ENCODE results near the gene PRPF6.
"Not testable (repeated sequence)": the region's sequence is repeated elsewhere in the genome, so short reads cannot be mapped to it uniquely, and the experiment has no call there.

The PRPF6 gene

DNA sequence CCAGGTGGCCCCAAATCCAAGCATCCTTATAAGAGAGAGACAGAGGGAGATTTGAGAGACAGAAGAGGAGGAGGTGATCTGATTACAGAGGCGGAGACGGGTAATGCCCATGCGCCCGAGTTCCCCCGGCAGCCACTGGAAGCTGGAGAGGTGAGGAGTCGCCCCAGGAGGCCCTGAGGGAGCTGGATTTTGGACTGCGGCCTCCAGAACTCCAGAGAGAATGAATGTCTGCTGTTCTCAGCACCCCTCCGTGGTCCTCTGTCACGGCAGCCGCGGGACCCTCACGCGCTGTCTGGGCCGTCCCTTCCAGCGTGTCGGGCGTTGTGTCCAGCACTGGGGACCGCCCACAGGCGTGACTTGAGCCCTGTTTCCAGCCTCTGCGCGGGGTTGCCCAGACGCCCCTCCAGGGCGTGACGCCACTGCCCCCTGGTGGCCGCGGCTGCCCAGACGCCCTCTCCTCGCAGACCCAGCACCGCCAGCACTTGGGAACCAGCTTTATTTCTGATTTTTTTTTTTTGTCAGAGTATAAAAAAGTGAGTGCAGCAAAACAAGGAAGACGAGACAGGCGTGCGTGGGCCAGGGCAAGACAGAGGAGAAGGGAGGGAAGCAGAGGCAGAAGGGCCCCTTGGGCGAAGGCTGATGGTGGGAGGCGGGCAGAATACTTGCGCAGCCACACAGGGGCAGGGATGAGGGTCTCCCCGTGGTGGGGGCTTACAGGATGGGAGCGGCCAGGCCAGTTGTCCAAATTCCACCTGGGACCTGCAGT, 7.1 kb upstream of the PRPF6 start:
- DNase-seq: peak; percentile 81

DNA sequence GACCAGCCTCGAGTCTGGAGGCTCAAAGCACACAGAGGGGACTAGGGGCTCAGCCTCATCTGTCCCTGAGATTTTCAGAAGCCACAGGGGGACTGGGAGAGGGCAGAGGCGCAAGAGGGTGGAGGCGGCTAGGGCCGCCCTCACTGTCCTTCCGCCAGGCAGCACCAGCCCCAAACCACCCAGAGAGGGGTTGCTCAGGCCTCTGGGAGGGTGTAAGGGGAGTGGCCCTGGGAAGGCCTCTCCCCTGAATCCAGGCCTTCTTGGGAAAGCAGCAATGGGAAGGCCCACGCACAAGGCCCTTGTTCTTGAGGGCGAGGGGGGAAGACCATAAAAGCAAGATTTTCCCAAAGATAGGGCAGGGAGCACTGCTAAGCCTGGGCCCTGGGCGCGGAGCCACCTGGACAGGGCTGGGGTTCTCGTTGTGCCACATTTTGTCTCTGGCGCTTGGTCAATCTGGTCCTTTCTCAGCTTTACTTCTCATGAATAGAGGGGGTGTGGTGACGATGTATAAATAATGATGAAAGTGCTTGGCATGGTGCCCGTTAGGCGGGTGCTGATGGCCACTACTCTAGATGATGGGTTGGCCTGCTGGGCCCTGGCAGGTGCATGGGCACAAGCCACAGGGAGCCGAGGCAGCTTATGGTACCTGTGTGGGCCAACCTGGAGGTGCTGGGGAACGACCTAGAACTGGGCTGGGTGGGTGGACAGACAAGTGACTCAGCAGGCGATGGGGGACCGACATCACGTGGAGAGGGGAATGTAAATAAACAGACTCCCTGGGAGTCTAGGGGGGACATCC, 6.3 kb upstream of the PRPF6 start:
- no peak for DNase-seq

DNA sequence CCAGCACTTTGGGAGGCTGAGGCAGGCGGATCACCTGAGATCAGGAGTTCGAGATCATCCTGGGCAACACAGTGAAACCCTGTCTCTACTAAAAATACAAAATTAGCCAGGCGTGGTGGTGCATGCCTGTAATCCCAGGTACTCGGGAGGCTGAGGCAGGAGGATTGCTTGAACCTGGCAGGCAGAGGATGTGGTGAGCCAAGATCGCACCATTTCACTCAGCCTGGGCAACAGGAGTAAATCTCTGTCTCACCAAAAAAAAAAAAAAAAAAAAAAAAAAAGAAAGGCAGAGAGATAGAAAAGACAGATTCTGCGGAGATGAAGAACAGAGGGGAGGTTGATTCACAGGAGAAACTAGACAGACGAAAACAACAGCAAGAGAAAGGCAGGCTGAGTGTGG, 4.4 kb upstream of the PRPF6 start:
- DNase-seq: not testable (repeated sequence)

DNA sequence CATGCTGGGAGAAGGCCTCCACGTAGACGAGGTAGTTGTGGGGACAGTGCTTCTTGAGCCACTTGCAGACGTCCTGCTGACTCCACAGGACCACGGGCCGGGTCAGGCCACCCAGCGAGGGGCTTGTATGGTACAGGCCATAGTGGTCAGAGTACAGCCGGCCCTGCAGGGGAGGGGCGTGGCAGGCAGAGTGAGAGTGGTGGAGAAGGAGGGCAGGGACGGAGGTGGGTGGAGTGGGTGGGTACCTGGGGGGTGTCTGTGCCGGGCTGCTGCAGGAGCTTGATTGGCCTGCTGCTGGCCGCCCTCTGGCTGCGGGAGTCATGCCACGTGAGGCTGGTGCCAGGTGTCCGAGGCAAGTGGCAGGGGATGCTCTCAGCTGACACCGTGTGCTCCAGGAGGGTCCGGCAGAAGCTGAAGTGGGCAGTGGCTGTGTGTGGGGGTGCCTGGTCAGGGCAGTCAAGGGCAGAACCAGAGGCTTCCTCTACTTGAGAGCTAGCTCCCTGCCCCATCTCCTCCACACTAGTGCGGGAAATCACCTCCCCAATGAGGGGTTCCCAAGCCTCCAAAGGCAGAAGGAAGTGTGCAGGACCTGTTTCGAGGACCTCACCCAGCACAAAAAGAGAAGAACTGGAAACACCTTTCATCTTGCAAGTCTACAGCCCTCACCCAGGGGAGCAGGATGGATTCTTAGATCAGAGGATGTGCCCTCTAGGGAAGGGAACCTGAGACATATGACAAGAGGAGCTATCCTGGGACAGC, 3.8 kb upstream of the PRPF6 start:
- no peak for DNase-seq

DNA sequence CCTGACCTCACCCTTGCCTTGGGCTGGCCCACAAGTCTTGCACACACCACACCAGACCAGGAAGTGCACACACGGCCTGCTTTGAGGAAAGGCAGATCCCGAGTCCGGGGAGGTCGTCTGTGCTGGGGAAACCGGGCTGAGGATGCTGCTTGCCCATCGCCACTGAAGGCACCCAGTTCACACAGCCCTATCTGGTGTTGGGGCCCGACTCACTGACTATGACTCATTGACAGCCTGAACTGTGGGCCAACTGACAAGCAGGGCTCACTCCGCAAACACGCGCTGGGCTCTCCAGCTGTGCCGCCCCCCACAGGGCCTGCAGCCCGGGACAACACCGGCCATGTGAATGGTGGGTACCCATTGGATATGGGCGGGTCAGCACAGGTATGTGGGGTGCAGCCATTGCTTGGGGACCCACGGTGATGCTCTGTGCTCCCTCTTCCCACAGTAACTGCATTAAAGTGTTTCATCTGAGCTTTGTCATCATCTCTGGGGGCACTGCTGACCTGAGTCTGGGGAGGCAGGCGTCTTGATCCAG, 3.1 kb upstream of the PRPF6 start:
- DNase-seq: peak; percentile 78

DNA sequence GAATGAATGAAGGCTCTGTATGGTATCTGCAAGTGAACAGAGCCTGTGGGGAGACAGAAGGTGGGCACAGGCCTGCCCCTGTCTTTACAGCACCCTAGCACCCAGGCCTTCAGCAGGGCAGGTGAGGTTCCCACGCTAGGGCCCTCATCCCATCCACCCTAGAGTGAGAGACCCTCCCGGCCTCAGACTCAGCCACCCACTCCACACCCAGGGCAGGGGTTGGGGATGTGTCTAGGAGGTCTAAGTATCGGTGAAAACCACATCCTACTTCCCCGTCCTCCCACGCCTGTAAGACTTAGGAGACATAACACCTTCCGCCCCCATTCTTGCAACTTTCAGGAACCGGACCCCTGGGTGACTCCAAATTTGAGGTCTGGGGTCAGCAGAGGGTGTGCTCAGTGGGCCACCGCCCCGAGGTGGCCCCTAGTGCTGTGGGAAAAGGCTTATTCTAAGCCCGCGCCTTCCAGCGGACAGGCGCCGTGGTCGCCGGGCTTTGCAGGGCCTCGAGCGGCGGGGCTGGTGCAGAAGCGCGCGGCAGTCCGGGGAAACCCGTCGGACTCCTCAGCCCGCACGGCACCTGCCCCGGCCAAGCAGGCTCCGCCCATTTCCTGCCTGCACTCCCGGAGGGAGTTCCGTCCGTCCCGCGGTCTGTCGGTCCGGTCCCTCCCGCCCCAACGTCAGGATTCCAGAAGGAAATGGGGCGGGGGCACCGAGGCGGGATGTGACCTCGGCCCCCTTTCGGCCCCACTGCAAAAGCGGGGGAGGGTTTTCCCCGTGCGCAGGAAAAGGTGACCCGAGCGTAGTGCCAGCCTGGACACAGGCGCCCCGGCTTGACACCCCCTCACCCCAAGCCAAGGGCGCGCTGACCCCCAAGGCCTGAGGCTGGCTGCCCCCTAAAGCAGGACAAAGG, 2.4 kb upstream of the PRPF6 start:
- no peak for DNase-seq

DNA sequence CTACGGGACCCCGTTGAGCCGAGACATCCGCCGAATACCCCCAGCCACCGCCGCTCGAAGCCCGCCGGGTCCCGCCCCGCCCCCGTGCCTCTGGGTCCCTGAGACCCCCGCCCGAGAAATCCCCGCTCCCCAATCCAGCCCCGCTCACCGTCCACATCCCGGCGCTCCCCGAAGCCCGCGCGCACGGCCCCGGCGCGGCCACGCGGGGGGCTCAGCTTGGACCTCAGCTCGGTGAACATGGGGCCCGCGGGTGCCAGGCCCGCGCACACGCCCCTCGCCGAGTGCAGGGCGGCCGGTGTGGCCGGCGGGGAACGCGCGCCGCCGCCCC, 1.7 kb upstream of the PRPF6 start:
- DNase-seq: no peak

DNA sequence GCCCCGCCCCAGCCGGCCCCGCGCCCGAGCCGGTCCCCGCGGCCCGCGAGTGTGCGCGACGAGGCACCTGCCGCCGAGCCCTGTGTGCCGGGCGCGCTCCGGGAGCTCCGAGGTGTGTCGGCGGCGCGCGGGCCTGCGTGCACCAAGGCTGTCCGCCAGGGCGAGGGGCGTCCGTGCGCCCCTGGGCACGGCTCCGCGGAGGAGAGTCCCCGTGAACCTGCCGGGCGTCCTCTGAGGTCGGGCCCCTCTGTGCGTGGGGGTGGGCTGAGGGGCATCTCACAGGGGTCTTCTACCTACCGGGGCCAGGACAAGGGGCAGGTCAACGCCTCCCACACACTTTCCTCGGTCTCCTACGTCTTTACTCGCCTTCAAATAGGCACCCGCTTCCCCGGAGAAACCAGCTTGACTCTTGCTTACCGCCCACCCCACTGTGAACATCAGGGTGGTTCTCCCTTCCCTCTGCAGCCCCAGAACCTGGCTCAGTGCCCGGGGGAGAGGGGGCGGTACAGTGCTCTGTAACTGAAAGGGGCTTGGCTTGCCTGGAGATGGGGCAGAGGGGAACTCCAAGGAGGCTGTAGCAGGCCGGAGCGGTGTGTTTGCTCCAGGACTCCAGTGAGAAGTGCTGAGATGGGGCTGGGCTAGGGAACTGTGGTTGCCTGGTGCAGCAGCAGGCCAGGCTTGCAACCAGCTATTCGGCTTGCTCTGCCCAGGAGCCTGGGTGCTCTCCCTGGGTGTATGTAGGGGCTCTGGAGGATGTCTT, 1.2 kb upstream of the PRPF6 start, which contains the start of gene SAMD10:
Gene SAMD10, minus strand, starts transcription at position 86 of the 760 bp plus-strand sequence. CDS start 175 bp downstream, outside the sequence.
- DNase-seq: peak; percentile 48

DNA sequence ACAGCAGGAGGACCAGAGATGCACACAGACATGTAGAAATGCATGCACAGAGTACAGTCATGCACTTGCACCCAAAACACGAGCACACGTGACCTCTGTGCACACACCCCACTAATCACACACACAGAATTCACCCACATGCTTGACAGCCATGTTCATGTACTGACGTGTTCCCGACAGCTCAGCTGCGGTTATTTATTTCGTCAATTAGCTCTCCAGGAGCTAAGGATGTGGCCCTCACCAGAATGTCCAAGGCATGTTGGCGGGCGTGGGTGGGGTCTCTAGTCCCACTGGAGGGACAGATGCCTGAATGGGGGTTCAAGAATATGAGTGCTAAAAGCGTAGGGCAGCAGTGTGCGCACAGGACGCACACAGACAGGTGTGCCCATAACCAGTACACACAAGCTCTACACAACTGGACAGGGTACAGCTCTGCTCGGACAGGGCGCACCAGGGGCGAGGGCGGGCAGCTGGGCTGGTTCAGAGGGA, 571 bp upstream of the PRPF6 start:
- DNase-seq: no peak

DNA sequence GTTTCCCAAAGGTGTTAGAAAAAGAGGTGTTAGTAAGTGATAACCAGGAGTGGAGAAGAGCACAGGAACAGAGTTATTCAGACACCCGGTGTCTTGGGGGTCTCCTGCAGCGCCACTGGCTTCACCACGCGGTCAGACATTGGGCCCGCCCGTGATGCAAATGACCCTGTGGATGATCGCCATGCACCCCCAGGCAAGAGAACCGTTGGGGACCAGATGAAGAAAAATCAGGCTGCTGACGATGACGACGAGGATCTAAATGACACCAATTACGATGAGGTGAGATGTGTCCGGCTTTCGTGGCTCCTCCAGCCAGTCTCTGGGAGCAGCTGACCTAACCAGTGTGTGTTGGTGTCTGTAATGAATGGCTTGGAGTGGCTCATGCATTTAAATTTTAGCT, 2.0 kb downstream of the PRPF6 start:
- DNase-seq: no peak

DNA sequence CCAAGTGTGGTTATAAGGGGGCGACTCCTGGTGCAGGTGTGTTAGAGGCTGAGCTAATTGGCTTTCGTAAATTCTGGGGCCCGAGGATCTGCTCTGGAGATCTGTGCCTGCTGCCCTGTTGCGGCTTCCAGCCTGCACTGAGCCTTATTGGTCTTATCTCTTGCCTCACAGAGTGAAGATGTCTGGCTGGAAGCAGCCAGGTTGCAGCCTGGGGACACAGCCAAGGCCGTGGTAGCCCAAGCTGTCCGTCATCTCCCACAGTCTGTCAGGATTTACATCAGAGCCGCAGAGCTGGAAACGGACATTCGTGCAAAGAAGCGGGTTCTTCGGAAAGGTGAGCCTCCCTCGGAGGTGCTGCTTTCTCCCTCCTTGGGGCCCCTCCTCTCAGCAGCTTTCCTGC, 20.0 kb downstream of the PRPF6 start:
- DNase-seq: no peak

DNA sequence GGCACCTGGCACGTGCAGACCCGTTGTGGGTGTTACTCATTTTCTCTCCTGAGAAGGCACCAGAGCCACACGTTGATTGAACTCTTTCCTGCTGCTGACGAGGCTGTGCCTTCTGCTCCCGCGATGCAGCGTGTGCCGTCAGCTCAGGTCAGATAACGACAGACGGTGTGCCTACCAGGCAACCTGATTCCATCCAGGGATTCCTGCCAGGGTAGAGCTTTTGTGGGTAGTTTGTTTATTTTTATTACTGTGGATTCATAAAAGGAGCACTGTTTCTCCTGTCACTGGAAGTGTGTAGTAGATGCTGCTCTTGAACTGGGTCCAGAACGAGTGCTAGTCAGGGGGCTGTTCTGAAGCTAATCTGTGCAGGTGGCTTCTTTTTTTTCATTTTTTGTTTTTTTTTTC, 20.7 kb downstream of the PRPF6 start:
- DNase-seq: no peak

DNA sequence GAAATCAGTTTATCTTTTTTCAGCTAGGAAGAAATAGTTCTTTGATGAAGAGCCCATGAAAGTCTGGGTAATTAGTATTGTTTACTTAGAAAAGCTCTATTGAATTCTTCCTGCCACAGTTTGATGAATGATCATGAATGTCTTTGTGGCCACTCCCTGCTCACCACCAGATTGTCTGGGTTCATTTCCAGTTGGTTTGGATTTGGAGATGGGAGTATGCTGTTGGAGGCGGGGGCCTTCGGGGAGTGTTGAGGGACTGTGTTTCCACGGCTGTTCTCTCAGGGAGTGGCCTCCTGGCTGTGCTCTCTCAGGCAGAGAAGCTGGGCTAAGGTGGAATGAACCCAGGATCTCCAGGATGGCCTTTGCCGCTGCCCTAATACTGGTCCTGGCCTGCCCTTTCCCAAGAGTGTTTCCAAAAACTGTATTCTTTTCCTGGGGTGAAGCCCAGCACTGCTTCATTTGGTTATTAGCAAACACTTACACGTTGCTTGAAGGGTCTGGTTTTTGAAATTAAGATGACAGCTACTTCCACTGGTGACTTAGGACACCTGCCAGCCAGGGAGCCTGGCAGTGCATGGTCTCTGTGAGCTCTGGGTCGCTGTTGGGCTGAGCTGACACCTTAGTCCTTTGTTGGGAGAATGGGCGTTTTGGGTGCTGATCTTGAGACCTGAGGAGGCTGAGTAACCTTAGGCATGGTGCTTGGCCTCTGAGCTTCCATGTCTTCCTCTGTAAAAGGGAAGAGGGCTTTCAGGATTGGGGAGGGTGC, 23.2 kb downstream of the PRPF6 start:
- DNase-seq: no peak

DNA sequence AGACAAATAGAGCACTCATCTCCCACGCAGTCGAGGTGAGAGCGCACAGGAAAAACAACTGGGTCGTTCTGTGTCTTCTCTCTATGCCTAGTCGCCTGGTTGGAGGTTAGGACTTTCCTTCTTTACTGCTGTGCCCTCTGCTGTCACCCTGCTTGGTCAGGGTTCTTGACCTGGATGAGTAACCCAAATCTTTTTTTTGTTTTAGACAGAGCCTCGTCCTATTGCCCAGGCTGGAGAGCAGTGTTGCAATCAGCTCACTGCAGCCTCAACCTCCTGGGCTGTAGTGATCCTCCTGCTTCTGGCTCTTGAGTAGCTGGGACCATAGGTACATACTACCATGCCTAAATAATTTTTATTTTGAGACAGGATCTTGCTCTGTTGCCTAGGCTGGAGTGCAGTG, 24.5 kb downstream of the PRPF6 start:
- no peak for DNase-seq

DNA sequence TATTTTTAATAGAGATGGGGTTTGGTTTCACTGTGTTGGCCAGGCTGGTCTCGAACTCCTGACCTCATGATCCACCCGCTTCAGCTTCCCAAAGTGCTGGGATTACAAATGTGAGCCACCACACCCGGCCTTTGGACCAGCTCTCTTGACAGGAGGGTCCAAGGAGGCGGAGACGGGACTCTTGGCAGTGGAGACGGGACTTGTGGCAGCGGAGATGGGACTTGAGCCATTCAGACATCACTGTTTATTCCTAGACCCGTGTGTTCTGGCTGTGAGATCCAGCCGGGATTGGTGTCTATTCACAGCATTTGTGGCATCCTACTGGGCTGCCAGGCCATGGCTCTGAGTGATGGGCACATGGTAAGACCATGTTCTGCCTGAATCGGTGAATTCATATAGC, 25.6 kb downstream of the PRPF6 start:
- no peak for DNase-seq

DNA sequence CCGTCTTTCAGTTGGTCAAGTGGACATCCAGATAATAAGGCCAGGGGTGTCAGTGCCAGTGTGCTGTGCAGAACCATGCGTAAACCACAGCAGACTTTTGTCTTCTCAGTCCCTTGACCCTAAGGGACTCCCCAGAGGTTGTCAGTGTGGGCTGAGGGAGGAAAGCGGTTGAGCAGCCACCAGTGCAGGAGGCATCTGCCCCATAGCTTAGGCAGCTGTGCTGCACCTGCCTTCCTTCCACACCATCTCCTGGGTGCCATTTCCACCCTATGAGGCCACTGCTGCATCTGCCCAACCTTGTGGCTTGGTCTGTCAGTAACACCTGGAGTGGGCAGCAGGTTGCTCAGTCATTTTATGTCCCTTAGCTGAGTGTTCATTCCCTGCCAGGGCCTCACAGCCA, 26.0 kb downstream of the PRPF6 start:
- no peak for DNase-seq

DNA sequence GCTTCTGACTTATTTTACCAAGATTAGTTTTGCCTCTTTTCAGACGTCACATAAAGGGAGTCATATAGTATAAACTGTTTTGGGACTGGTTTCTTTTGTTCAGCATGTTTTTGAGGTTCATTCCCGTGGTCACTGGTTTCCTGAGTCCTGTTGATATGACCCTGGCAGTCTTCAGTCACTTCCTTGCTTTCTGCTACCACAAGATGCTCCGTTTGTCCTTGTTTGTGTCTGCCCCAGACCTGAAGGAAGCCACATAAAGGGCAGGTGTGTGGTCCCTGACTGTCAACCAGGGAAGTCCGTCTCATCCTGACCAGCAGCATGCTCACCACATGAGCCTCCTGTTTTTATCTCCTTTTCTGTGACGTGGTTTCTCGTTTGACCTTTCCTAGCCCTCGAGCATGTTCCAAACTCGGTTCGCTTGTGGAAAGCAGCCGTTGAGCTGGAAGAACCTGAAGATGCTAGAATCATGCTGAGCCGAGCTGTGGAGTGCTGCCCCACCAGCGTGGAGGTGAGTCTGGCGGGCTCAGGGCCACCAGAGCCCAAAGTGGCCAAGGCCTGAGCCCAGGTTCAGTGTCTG, 29.0 kb downstream of the PRPF6 start:
- DNase-seq: no peak

DNA sequence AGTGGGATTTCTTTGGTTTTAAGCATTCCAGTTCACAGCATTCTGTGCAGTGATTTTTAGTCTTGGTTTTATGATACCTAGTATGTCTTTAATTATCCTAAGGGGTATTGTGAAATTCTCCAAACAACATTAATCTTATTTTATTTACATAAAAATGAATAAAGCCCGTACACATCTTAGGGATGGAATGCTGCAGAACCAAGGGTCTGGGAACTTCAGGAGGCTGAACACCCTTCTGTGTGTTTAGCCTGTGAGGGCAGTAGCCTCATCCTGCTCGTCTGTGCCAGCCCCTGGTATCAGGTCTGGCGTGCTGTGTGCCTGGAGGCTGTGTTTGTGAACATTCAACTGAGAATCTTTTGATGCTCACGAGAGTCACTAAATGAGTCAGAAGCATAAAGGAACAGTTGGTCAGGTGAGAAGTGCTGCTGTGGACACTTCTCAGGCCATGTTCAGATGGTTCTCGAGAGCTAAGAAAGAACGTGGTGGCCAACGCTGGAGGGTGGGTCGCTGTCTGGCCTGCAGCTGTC, 29.8 kb downstream of the PRPF6 start:
- peak; percentile 15 for DNase-seq

DNA sequence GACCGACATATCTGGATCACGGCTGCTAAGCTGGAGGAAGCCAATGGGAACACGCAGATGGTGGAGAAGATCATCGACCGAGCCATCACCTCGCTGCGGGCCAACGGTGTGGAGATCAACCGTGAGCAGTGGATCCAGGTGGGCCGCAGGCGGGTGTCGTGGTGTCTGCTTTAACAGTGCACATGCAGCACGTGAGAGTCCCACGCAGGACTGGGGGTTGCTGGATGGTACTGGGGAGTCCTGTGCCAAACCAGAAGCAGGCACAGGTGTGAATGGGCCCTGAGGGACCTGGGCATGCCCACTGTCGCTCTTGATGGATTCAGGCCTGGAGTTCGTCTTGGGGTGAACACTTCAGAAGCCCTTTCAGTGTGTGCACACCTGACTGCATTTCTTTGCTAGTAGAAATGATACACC, 30.4 kb downstream of the PRPF6 start:
- no peak for DNase-seq
